ENCODE results near the gene CLCN7.

- TF ChIP-seq CTCF (conservative IDR thresholded peaks at IDR 0.05; ENCODE audit: low read length): no peak
- no peak for TF ChIP-seq EZH2phosphoT487 (IDR thresholded peaks at IDR 0.05; ENCODE audit: borderline replicate concordance, low read depth, low read length)
Observed at GRCh38 chr16:1454561-1454960, 20.3 kb downstream of the CLCN7 start.
